IMR-90 (cell line): Measurements from ENCODE around the gene KLHL3. TPM values are rescaled to one million over a fixed set of nuclear protein-coding genes. Genes with fewer than 3 reads are reported as not detected.

Experiments used
- ATAC-seq: fragments of 200-7000 bp; cut with Tn5 transposase; 2 replicates; pipeline ENCODE4 v1.9.1; 2020; ENCODE audit warnings: low read depth, mild to moderate bottlenecking, moderate library complexity
- BruUV-seq: library from RNA; stranded (reverse); fragments of 400-500 nt; replicated peaks from 2 replicates; lab custom pipeline; 2021; lab: Mats Ljungman, UMichigan
- CTCF ChIA-PET: fragments of 300-600 bp; formaldehyde crosslinking; extraction: SDS; loops from one replicate; lab custom pipeline; 2021; ENCODE audit warnings: antibody characterized with exemption; lab: Yijun Ruan, JAX
- POLR2A ChIA-PET: fragments of 300-600 bp; sonication (Branson Sonifier 250); formaldehyde crosslinking; loops from one replicate; lab custom pipeline; 2022; ENCODE audit warnings: antibody characterized with exemption; ENCODE audit not compliant: unreplicated experiment; lab: Charles Lee
- DNase-seq: peaks from one replicate; pipeline ENCODE4 v3.0.0; 2013
- H2AFZ ChIP-seq: replicated peaks from 2 replicates; pipeline ENCODE3; 2013; ENCODE audit warnings: low read length, mild to moderate bottlenecking; ENCODE audit not compliant: poor library complexity
- H2AK5ac ChIP-seq: 2 replicates; pipeline ENCODE4 v1.6.1; 2013; ENCODE audit warnings: low read depth, low read length, inconsistent platforms
- H2AK9ac ChIP-seq: replicated peaks from 2 replicates; pipeline ENCODE3; 2013; ENCODE audit warnings: mild to moderate bottlenecking, low read depth, low read length, moderate library complexity; ENCODE audit not compliant: poor library complexity
- H2BK120ac ChIP-seq: 2 replicates; pipeline ENCODE4 v1.6.1; 2013; ENCODE audit warnings: low read depth, low read length, inconsistent platforms
- H2BK15ac ChIP-seq: 3 replicates; pipeline ENCODE4 v1.6.1; 2013; ENCODE audit warnings: low read depth, low read length, inconsistent platforms
- H2BK20ac ChIP-seq: 2 replicates; pipeline ENCODE4 v1.6.1; 2013; ENCODE audit warnings: low read depth, mild to moderate bottlenecking, inconsistent platforms, low read length, moderate library complexity
- H2BK5ac ChIP-seq: 2 replicates; pipeline ENCODE4 v1.6.1; 2013; ENCODE audit warnings: mild to moderate bottlenecking, low read depth, low read length, inconsistent platforms; ENCODE audit not compliant: poor library complexity, severe bottlenecking
- H3K14ac ChIP-seq: replicated peaks from 2 replicates; pipeline ENCODE4 v1.6.1; 2013; ENCODE audit warnings: low read depth, low read length, inconsistent platforms
- H3K18ac ChIP-seq: 2 replicates; pipeline ENCODE4 v1.6.1; 2013; ENCODE audit warnings: low read depth, low read length, control low read depth
- H3K23ac ChIP-seq: 2 replicates; pipeline ENCODE4 v1.6.1; 2013; ENCODE audit warnings: low read depth, low read length, inconsistent platforms
- H3K27ac ChIP-seq: 2 replicates; pipeline ENCODE4 v1.5.1; 2013; ENCODE audit warnings: mild to moderate bottlenecking, control low read depth, low read length; ENCODE audit not compliant: insufficient read depth
- H3K27me3 ChIP-seq: 2 replicates; pipeline ENCODE4 v1.6.1; 2013; ENCODE audit warnings: low read length; ENCODE audit not compliant: control insufficient read depth, insufficient read depth
- H3K36me3 ChIP-seq: 2 replicates; pipeline ENCODE4 v1.6.1; 2013; ENCODE audit warnings: low read length, mixed read lengths; ENCODE audit not compliant: control insufficient read depth, insufficient read depth
- H3K4ac ChIP-seq: 2 replicates; pipeline ENCODE4 v1.6.1; 2013; ENCODE audit warnings: low read depth, low read length, inconsistent platforms
- H3K4me1 ChIP-seq: 2 replicates; pipeline ENCODE4 v1.6.1; 2013; ENCODE audit warnings: low read length, mixed read lengths; ENCODE audit not compliant: control insufficient read depth, insufficient read depth
- H3K4me2 ChIP-seq: 2 replicates; pipeline ENCODE4 v1.6.1; 2013; ENCODE audit warnings: low read depth, mild to moderate bottlenecking, control low read depth, low read length, moderate library complexity
- H3K4me3 ChIP-seq: 2 replicates; pipeline ENCODE4 v1.5.1; 2013; ENCODE audit warnings: low read depth, mild to moderate bottlenecking, control low read depth, low read length, moderate library complexity; ENCODE audit not compliant: insufficient read depth
- H3K56ac ChIP-seq: 2 replicates; pipeline ENCODE4 v1.6.1; 2013; ENCODE audit warnings: low read length, inconsistent platforms; ENCODE audit not compliant: insufficient read depth; ENCODE audit errors: extremely low read depth
- H3K79me1 ChIP-seq, 2 experiments: 2 replicates each; pipeline ENCODE4 v1.6.1; 2013; ENCODE audit warnings: low read length in 2 of 2, inconsistent platforms in 1 of 2, low read depth in 1 of 2
- H3K9ac ChIP-seq: 2 replicates; pipeline ENCODE4 v1.6.1; 2013; ENCODE audit warnings: low read depth, low read length, control low read depth
- H3K9me1 ChIP-seq: 2 replicates; pipeline ENCODE4 v1.6.1; 2013; ENCODE audit warnings: low read length, inconsistent platforms; ENCODE audit not compliant: insufficient read depth
- H3K9me3 ChIP-seq: 2 replicates; pipeline ENCODE4 v1.6.1; 2013; ENCODE audit warnings: low read length; ENCODE audit not compliant: control insufficient read depth, insufficient read depth
- H4K20me1 ChIP-seq: 2 replicates; pipeline ENCODE4 v1.6.1; 2013; ENCODE audit warnings: low read length, inconsistent platforms; ENCODE audit not compliant: insufficient read depth
- H4K5ac ChIP-seq: 2 replicates; pipeline ENCODE4 v1.6.1; 2013; ENCODE audit warnings: mild to moderate bottlenecking, low read depth, low read length, control low read depth
- H4K8ac ChIP-seq, 2 experiments: 2 replicates each; pipeline ENCODE4 v1.6.1; 2013; ENCODE audit warnings: low read depth in 2 of 2, low read length in 2 of 2, control low read depth in 1 of 2, inconsistent platforms in 1 of 2
- H4K91ac ChIP-seq: 2 replicates; pipeline ENCODE4 v1.6.1; 2013; ENCODE audit warnings: low read depth, low read length, inconsistent platforms; ENCODE audit not compliant: insufficient read depth
- MAFK ChIP-seq: IDR thresholded peaks from 2 replicates; pipeline ENCODE4 v1.6.1; 2012; ENCODE audit warnings: low read depth, low read length, improper control_type of control experiment
- POLR2A ChIP-seq: IDR thresholded peaks from 2 replicates; pipeline ENCODE4 v1.6.1; 2012; ENCODE audit warnings: mild to moderate bottlenecking, low read depth, low read length
- RCOR1 ChIP-seq: IDR thresholded peaks from 2 replicates; pipeline ENCODE4 v1.6.1; 2012; ENCODE audit warnings: mild to moderate bottlenecking, low read length, improper control_type of control experiment; ENCODE audit not compliant: insufficient replicate concordance
- SMC3 ChIP-seq: fragments of 150-350 bp; IDR thresholded peaks from 2 replicates; pipeline ENCODE4 v1.6.1; 2016; ENCODE audit warnings: low read depth, mild to moderate bottlenecking, antibody characterized with exemption, low read length, moderate library complexity
- dilution Hi-C: fragments of 300-500 bp; cut with HindIII; formaldehyde crosslinking; loops from one replicate; pipeline ENCODE4 v1.14.3; 2018; ENCODE audit warnings: low sequenced_read_pairs; ENCODE audit not compliant: unreplicated experiment
- in situ Hi-C: fragments of 300-500 bp; cut with MboI; formaldehyde crosslinking; loops from 3 replicates; pipeline ENCODE4 v1.14.3; 2019; ENCODE audit warnings: low sequenced_read_pairs, inconsistent platforms, mixed read lengths
- intact Hi-C: fragments of 100-400 bp; cut with micrococcal nuclease; formaldehyde crosslinking; loops from 2 replicates; pipeline ENCODE4 v1.10.0; 2022
- polyA plus RNA-seq, 3 experiments: library from polyadenylated mRNA; depleted of rRNA; stranded (reverse); fragments of >200 nt; gene quantifications; 2 replicates each; pipeline ENCODE4 v1.2.3, GENCODE V29; 2012; ENCODE audit warnings: low replicate concordance in 1 of 3
- total RNA-seq: library from RNA; depleted of rRNA; stranded (reverse); fragments of >200 nt; gene quantifications from 2 replicates; pipeline ENCODE4 v1.2.3, GENCODE V29; 2012
- TF ChIP-seq, protein P1 (sequence below): fragments of 150-350 bp; IDR thresholded peaks from 2 replicates; pipeline ENCODE4 v1.6.1; 2016; ENCODE audit warnings: low read depth, mild to moderate bottlenecking, low read length, moderate library complexity, borderline replicate concordance
- TF ChIP-seq, protein P2 (sequence below): fragments of 150-350 bp; IDR thresholded peaks from 2 replicates; pipeline ENCODE4 v1.6.1; 2017; ENCODE audit warnings: mild to moderate bottlenecking, antibody characterized with exemption, low read length, low read depth

The KLHL3 gene
- total and polyA plus RNA-seq, 2 of the 4 experiments (the other 2 are of a cell fraction) = 2.3 to 4.1 TPM

DNA sequence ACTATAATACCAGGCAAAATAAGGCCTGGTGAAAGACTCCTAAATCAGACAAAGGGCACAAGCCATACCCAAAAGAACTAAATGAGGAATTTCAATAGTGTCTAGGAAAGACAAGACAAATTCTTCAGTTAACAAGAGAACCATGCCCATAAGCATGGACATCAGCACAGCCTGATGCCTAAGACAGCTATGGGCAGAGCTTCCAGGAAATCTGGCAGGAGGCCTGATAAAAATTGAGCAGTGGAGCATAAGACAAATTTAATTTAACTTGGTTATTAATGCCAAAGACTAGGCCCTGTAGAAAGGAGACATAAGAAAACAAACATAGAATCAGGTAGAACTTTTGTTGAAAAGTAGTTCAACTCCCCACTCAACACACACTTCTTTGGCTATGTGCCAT lies 17.3 kb downstream of the KLHL3 start:
- H2AFZ ChIP-seq = no peak overlapping the region
- peaks cover 2% of the 10 kb centered on the region; the same call in 1 of the 2 replicates for H3K4me1 ChIP-seq
- no peaks in the 10 kb centered on the region for H3K9me3 ChIP-seq
- DNase-seq = no peak
- H3K27me3 ChIP-seq = no peaks in the 10 kb centered on the region; the same call in 1 of the 2 replicates
- no TSS peak for BruUV-seq
- TF ChIP-seq POLR2A (no peak), RCOR1 (no peak), SMC3 (no peak), MAFK (no peak)
- TF ChIP-seq, protein P1, sequence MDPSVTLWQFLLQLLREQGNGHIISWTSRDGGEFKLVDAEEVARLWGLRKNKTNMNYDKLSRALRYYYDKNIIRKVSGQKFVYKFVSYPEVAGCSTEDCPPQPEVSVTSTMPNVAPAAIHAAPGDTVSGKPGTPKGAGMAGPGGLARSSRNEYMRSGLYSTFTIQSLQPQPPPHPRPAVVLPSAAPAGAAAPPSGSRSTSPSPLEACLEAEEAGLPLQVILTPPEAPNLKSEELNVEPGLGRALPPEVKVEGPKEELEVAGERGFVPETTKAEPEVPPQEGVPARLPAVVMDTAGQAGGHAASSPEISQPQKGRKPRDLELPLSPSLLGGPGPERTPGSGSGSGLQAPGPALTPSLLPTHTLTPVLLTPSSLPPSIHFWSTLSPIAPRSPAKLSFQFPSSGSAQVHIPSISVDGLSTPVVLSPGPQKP = no peak
- TF ChIP-seq, protein P2, sequence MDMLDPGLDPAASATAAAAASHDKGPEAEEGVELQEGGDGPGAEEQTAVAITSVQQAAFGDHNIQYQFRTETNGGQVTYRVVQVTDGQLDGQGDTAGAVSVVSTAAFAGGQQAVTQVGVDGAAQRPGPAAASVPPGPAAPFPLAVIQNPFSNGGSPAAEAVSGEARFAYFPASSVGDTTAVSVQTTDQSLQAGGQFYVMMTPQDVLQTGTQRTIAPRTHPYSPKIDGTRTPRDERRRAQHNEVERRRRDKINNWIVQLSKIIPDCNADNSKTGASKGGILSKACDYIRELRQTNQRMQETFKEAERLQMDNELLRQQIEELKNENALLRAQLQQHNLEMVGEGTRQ = no peak
- no peak overlapping the region for H3K18ac ChIP-seq
- no peak overlapping the region for H3K27ac ChIP-seq
- no peak overlapping the region for H3K9ac ChIP-seq
- ChIA-PET POLR2A (no interaction called here), CTCF (interaction anchor here (1.0 to 1.5 kb wide), 2 partner anchors 12 to 17 kb away, joined by 3 to 6 read pairs; partner anchors contain the start of gene KLHL3)
- H3K14ac ChIP-seq = no peak overlapping the region
- H3K4me2 ChIP-seq = no peak overlapping the region
- H4K91ac ChIP-seq = no peak overlapping the region
- H4K8ac ChIP-seq = no peak overlapping the region
- no peak overlapping the region for H3K4me3 ChIP-seq
- no peak overlapping the region for H3K23ac ChIP-seq
- H2BK120ac ChIP-seq = no peak overlapping the region
- no peak overlapping the region for H3K56ac ChIP-seq
- no peaks in the 10 kb centered on the region for H4K20me1 ChIP-seq
- dilution Hi-C loops = no loop called here
- no peaks in the 10 kb centered on the region for H3K36me3 ChIP-seq
- H3K79me1 ChIP-seq = no peaks in the 10 kb centered on the region
- H2BK15ac ChIP-seq = no peak overlapping the region
- H2BK20ac ChIP-seq = no peak overlapping the region
- ATAC-seq = no peak
- no peak overlapping the region for H3K4ac ChIP-seq
- no peak overlapping the region for H4K5ac ChIP-seq
- intact Hi-C loops = no loop called here
- no peak overlapping the region for H2BK5ac ChIP-seq
- in situ Hi-C loops = no loop called here
- H2AK5ac ChIP-seq = no peak overlapping the region
- H3K9me1 ChIP-seq = no peaks in the 10 kb centered on the region
- H2AK9ac ChIP-seq = no peak overlapping the region
